ENCODE results near the gene UBB.

- TF ChIP-seq POLR2AphosphoS5 (IDR thresholded peaks at IDR 0.05), result no peak
- no peak for TF ChIP-seq CTCF (IDR thresholded peaks at IDR 0.05)
Measured at GRCh38 chr17:16430650-16431049, 49.8 kb downstream of the UBB start.
